ENCODE data around the gene STAT2. TPM values are rescaled to one million over a fixed set of nuclear protein-coding genes. Genes with fewer than 3 reads are reported as not detected.

The STAT2 gene
- total and polyA plus RNA-seq, 9 of the 15 experiments (the other 6 are each of a cell fraction or from before 2014, with no cell fraction given), result 15.5 to 46.9 (median 40.1) TPM

DNA sequence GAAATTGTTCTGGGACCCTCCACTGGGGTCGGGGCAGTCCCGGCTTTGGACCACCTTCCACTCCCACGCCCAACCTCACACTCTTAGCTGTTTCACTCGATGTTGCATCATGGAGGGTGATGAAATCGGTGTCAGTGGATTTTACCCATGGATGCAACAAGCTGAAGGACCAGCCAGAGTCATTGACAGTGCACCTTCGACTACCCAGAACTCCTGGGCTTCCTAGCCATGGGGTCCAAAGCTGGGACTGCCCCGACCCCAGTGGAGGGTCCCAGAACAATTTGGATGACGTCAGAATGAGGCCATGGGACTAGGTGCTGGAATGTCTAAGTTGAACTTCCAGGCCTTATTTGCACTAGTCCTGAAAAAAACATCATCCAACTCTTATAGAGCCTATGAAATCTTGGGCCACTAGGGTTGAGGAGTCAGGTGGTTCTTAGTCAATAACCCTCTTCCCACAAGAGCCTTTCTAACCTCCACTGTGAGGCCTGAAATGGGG, 22.1 kb downstream of the STAT2 start (continued):
- no peak for TF ChIP-seq ZC3H8 (IDR thresholded peaks at IDR 0.05)
- peak; percentile 69; the same call in 1 of the 2 replicates for TF ChIP-seq EP300 (IDR thresholded peaks at IDR 0.05; ENCODE audit: low read length)
- TF ChIP-seq KAT7 (CRISPR knock-in tag; IDR thresholded peaks at IDR 0.05; ENCODE audit: borderline replicate concordance), result no peak
- TF ChIP-seq HMG20B (CRISPR knock-in tag; IDR thresholded peaks at IDR 0.05), result 0 out of 2 replicates have a peak, but pooled peaks have one; percentile 27
- no peak for TF ChIP-seq CBX8 (IDR thresholded peaks at IDR 0.05; ENCODE audit: borderline replicate concordance, extremely low read depth, low read depth, low read length, poor library complexity, severe bottlenecking)
- TF ChIP-seq CREB1 (IDR thresholded peaks at IDR 0.05), result no peak
- TF ChIP-seq CREB1 (CRISPR knock-in tag; IDR thresholded peaks at IDR 0.05), result no peak
- TF ChIP-seq, protein P1, sequence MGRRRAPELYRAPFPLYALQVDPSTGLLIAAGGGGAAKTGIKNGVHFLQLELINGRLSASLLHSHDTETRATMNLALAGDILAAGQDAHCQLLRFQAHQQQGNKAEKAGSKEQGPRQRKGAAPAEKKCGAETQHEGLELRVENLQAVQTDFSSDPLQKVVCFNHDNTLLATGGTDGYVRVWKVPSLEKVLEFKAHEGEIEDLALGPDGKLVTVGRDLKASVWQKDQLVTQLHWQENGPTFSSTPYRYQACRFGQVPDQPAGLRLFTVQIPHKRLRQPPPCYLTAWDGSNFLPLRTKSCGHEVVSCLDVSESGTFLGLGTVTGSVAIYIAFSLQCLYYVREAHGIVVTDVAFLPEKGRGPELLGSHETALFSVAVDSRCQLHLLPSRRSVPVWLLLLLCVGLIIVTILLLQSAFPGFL (CRISPR knock-in tag; IDR thresholded peaks at IDR 0.05), result no peak
- TF ChIP-seq IRF9 (tag; IDR thresholded peaks at IDR 0.05), result peak; percentile 87
- TF ChIP-seq CEBPB (tag; IDR thresholded peaks at IDR 0.05), result peak; percentile 96
- no peak for TF ChIP-seq ZNF507 (tag; conservative IDR thresholded peaks at IDR 0.05)
- no peak for TF ChIP-seq GABPB1 (CRISPR knock-in tag; IDR thresholded peaks at IDR 0.05)
- TF ChIP-seq ZNF175 (CRISPR knock-in tag; IDR thresholded peaks at IDR 0.05; ENCODE audit: low read depth), result peak; percentile 97
- TF ChIP-seq TRIM24 (IDR thresholded peaks at IDR 0.05), result peak; percentile 87
- TF ChIP-seq KDM5B (IDR thresholded peaks at IDR 0.05; ENCODE audit: insufficient replicate concordance, low read depth, low read length), result no peak

Measured in K562 (cell line).